Measurements from ENCODE around the gene COX18. TPM values are rescaled to one million over a fixed set of nuclear protein-coding genes. Genes with fewer than 3 reads are reported as not detected.

Gene COX18
- total RNA-seq, 1 donor from 2014 or later, result 20.4 TPM

- Mint-ChIP-seq H3K9me3 (no peaks in the 10 kb centered on the region), H3K4me1 (peaks cover 6% of the 10 kb centered on the region), H3K36me3 (ENCODE audit: low read depth) (peaks cover 11% of the 10 kb centered on the region), H3K27me3 (ENCODE audit: low read depth) (no peaks in the 10 kb centered on the region), H3K27ac (ENCODE audit: unreplicated experiment) (no peak overlapping the region), H3K4me3 (no peak overlapping the region)
- DNase-seq (ENCODE audit: low read depth, low spot score), result no peak
- no peak for TF ChIP-seq CTCF (conservative IDR thresholded peaks at IDR 0.05)
These were observed 15.5 kb downstream of the COX18 start for GRCh38 chr4:73053974-73054480.

DNA sequence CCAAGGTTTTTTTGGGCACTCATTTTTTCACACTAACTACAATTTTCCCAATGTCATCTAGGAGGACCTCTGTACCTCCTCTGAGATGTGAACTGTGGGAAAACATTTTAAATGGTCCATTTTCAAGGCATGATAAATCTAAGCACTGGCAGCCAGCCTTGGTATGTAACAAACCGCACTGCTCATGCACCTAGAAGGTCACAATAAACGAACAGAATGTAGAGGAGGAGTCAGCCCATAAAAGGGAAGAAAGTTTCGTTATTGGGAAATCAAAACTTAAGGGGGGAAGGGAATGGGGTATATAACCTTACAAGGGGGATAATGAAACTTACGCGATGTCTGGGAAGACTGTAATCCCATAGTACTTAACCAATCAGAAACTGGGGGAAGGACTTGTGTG, 16.4 kb downstream of the COX18 start:
- H3K36me3 Mint-ChIP-seq (ENCODE audit: low read depth), result peaks cover 10% of the 10 kb centered on the region
- H3K9me3 Mint-ChIP-seq, result no peaks in the 10 kb centered on the region
- no peak for DNase-seq (ENCODE audit: low read depth, low spot score)
- H3K4me1 Mint-ChIP-seq, result peaks cover 6% of the 10 kb centered on the region
- no peaks in the 10 kb centered on the region for H3K27me3 Mint-ChIP-seq (ENCODE audit: low read depth)
- H3K4me3 Mint-ChIP-seq, result no peak overlapping the region
- no peak overlapping the region for H3K27ac Mint-ChIP-seq (ENCODE audit: unreplicated experiment)
- TF ChIP-seq CTCF (conservative IDR thresholded peaks at IDR 0.05), result no peak

DNA sequence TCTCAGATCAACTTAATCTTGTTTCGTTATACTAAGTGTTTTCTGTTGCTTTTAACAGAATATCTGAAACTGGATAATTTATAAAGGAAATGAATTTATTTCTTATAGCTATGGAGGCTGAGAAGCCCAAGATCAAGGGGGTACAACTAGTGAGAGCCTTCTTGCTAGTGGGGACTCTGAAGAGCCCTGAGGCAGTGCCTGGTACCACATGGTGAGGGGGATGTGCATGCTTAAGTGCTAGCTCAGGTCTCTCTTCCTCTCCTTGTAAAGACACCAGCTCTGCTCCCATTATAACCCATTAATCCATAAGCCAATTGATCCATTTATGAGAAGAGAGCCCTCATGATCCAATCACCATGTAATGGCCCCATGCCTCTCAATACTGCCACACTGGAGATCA, 17.9 kb downstream of the COX18 start:
- H3K27ac Mint-ChIP-seq (ENCODE audit: unreplicated experiment), result no peak overlapping the region
- H3K27me3 Mint-ChIP-seq (ENCODE audit: low read depth), result no peaks in the 10 kb centered on the region
- peaks cover 8% of the 10 kb centered on the region for H3K36me3 Mint-ChIP-seq (ENCODE audit: low read depth)
- H3K4me3 Mint-ChIP-seq, result no peak overlapping the region
- no peaks in the 10 kb centered on the region for H3K9me3 Mint-ChIP-seq
- no peak for TF ChIP-seq CTCF (conservative IDR thresholded peaks at IDR 0.05)
- H3K4me1 Mint-ChIP-seq, result peaks cover 6% of the 10 kb centered on the region
- no peak for DNase-seq (ENCODE audit: low read depth, low spot score)

DNA sequence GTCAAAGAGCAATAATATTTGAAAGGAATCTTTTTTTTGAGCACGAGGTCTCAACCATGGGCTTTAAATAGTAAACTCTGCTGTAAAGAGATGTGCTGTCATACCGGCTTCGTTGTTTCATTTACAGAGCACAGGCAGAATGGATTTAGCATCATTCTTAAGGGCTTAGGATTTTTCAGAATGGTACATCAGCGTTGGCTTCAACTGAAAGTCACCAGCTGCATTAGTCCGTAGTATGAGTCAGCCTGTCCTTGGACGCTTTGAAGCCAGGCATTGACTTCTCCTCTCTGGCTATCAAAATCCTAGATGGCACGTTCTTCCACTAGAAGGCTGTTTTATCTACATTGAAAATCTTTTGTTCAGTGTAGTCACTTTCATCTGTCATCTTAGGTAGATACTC, 23.6 kb downstream of the COX18 start:
- no peak overlapping the region for H3K4me3 Mint-ChIP-seq
- H3K4me1 Mint-ChIP-seq, result no peaks in the 10 kb centered on the region
- H3K27ac Mint-ChIP-seq (ENCODE audit: unreplicated experiment), result no peak overlapping the region
- TF ChIP-seq CTCF (conservative IDR thresholded peaks at IDR 0.05), result no peak
- peaks cover 12% of the 10 kb centered on the region for H3K9me3 Mint-ChIP-seq
- no peaks in the 10 kb centered on the region for H3K27me3 Mint-ChIP-seq (ENCODE audit: low read depth)
- H3K36me3 Mint-ChIP-seq (ENCODE audit: low read depth), result peaks cover 6% of the 10 kb centered on the region
- DNase-seq (ENCODE audit: low read depth, low spot score), result no peak

DNA sequence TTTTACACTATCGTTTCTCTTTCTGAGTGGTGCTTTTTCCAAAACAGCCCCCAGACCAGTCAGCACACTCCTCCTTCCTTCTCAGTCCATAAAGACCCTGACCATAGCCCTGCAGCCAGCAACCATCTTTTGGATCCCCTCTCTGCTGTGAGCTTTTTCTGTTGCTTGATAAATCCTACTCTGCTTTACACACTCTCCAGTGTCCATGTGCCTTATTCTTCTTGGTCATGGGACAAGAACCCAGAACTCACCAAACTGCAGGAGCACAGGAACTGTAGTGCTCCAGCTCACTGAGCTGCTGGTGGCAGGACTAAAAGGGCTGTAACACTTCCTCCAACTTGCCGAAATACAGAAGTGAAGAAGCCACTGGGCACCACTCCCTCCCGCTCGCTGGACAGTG, 32.5 kb downstream of the COX18 start:
- Mint-ChIP-seq H3K4me1 (no peaks in the 10 kb centered on the region), H3K36me3 (ENCODE audit: low read depth) (peaks cover 22% of the 10 kb centered on the region), H3K9me3 (peaks cover 25% of the 10 kb centered on the region), H3K27ac (ENCODE audit: unreplicated experiment) (no peak overlapping the region), H3K4me3 (no peak overlapping the region), H3K27me3 (ENCODE audit: low read depth) (no peaks in the 10 kb centered on the region)
- DNase-seq (ENCODE audit: low read depth, low spot score), result no peak
- no peak for TF ChIP-seq CTCF (conservative IDR thresholded peaks at IDR 0.05)

- Mint-ChIP-seq H3K36me3 (ENCODE audit: low read depth) (peaks cover 18% of the 10 kb centered on the region), H3K9me3 (peaks cover 23% of the 10 kb centered on the region), H3K27ac (ENCODE audit: unreplicated experiment) (no peak overlapping the region), H3K27me3 (ENCODE audit: low read depth) (no peaks in the 10 kb centered on the region), H3K4me1 (no peaks in the 10 kb centered on the region), H3K4me3 (no peak overlapping the region)
- no peak for TF ChIP-seq CTCF (conservative IDR thresholded peaks at IDR 0.05)
- DNase-seq (ENCODE audit: low read depth, low spot score), result no peak
These were observed 33.4 kb downstream of the COX18 start for GRCh38 chr4:73036123-73036522.
